DMS53 treated with DMSO at 0.1 percent for 48 hours (cell line): ENCODE data around the gene TOR2A.

Experiments
- DNase-seq: peaks from one replicate; lab custom pipeline; 2025; ENCODE audit not compliant: unreplicated experiment; lab: John Stamatoyannopoulos, UW

TOR2A gene

DNA sequence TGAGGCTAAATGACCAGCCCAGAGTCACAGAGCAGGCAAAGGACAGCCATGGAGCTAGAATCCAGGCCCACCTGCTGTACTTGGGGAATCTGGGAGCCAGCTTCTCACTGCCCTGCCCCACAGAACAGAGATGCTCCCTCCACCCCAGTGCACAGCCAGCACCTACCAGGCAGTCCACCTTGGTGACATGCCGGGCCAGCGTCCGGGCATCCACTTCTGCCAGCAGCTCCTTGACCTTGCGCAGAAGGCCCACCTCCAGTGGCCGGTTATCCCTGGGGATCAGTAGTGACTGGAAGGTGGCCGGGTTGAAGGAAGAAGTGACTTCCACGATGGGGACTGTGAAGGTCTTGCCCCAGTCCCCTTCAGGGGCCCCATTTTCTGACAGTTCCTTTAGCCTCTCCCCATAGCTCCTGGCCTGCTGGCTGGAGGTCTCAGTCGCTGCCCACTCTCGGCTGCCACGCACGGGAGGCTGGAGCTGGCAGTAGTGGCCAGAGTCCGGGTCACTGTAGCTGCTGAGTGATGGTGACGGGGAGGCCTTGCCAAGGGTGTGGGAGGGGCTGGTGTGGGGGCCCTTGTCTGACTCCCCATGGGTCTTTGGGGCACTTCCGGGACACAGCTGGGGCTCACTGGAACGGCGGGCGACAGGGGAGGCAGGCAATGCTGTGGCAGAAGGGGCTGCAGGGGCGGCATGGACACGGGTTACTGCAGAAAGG is 9.5 kb upstream of the TOR2A start:
- DNase-seq, result no peak

DNA sequence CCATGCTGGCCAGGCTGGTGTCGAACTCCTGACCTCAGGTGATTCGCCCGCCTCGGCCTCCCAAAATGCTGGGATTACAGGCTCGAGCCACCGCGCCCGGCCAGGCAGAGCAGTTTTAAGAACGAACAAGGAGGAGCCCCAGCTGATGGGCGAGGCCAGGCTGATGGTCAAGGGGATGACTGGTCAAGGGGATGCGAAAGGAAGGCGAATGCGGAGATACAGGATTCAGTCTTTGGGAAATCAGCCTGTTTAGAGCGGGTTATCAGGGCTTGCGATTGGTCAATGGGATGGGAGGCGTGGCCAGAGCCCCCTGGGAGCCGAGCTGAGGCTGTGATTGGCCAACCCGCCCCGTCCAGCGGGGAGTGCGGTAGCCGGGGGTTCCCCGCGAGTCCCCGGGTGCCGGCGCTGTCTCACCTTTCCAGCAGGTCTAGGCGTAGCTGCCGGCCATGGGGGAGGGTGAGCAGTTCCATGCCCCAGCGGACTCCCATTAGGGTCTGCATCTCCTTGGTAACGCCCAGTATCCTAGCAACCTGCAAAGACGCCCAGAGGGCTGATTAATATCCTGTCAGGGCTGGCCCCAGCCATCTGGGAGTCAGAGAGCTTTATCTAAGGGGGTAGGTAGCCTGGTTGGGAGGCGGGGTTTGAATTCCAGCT is 7.5 kb upstream of the TOR2A start:
- DNase-seq, result peak; percentile 67

DNA sequence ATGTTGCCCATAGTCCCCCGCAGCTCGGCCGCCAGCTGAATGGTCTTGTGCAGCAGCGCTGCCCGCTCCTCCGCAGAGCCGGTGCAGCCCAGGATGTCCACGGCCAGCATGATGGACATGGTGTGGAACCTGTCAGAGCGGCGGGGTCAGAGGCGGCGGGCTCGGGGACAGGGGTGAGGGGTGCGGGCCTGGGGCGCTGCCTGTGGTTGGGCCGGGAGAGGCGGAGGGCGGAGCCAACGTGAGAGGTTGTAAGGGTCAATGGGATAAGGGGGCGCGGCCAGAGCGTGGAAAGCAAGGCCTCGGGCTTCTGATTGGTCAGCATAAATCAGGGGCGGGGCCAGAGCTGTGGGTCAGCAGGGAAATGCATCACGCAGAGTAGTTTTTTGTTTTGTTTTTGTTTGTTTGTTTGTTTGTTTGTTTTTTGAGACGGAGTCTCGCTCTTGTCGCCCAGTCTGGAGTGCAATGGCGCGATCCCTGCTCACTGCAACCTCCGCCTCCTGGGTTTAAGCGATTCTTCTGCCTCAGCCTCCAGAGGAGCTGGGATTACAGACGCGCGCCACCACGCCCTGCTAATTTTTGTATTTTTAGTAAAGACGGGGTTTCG is 6.8 kb upstream of the TOR2A start:
- DNase-seq, result peak; percentile 76

DNA sequence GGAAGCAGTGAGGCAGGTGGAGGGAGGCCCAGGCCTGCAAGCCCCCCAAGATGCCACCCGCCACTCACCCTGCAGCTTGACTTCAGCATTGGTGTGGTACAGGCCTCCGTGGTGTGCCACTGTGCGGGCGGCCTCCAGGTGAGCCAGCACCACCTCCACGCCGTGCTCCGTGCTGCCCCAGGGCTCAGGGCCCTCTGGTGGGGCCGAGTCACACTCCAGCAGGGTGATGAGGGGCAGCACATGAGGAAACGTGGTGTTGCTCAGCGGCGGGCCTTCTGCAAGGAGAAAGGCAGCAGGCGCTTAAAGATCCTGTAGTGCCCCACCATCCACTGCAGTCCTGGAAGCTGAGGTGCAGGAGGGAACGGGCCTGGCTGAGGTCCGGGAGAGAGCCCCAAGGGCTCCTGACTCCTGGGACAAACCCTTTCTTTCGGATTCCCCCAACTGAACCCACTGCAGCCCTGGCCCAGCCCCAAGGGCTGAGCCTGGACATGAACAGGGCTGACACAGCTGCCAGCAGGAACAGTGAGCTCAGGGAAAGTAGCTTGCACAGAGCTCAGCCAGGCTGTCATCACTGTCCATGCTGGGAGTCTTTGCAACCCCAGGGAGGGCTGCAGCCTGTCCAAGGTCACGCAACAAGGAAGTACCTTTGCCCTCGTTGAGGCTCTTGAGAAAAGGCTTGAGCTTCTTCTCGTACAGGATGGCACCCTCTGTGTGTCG is 4.7 kb upstream of the TOR2A start:
- DNase-seq, result no peak

DNA sequence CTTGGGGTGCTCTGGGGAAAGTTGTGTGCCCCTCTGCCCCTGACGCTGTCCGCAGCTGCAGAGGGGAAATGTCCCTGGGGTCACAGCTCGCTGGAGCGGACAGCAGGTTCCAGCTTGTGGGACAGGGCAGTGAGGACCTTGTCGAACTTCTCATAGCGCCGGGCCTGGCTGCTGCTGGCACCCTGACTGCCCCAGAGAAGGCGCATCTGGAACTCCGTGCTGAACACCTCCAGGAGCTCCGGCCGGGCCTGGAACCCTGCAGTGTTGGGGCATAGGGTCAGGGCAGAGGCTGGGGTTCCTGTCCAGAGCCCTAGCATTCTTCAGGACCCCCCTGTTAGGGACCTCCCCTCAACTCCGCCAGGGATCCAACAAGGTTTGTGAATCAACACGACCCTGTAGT is 3.6 kb upstream of the TOR2A start:
- DNase-seq, result no peak

DNA sequence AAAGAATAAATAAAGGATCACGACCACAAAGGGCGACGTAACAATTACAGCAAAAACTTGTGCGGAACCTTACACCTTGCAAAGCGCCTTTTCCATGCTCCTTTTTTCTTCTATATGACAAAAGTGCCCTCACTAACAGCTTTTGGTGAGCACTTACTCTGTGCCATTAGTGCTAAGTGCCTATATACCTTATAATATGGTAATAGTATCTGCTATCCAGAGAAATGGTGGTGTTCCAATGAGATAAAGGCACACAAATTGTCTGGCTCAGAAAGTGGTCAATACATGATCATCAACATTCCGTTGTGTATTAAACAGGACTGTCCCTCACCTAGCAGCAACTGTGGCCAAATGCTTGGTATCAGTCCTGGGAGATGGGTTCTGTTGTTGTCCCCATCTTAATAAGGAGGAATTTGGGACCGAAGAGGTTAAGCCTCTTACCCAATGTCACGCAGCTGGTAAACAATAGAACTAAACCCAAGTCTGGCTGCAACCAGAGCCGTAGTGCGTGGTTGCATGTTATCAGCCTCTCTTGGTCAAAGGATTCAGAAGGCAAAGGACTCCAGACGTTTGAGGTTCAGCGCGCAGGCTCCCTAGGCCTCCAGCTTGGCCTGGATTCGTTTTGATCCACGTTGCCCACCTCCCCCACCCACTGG is 564 bp upstream of the TOR2A start:
- no peak for DNase-seq

DNA sequence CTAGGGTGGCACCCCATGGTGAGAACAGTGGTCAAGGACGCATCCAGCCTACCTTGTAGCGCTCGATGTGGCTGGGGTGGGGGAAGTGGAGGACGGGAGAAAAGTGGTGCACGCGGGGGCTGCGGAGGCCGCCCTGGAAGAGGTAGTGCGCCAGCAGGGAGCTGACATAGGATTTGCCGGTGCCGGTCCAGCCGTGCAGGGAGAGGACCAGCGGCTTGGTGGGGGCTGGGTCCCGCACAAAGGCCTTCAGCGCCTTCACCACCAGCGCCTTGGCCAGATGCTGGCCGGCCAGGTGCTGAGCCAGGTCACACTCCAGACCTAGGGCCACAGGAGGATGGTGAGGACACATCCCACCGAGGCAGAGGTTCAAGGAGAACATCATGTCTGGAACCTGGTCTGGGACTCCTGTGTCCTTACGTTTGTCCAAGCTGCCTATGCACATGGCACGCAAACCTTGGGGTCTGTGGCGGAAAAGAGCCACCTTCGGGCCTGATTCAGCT is 797 bp downstream of the TOR2A start:
- no peak for DNase-seq

DNA sequence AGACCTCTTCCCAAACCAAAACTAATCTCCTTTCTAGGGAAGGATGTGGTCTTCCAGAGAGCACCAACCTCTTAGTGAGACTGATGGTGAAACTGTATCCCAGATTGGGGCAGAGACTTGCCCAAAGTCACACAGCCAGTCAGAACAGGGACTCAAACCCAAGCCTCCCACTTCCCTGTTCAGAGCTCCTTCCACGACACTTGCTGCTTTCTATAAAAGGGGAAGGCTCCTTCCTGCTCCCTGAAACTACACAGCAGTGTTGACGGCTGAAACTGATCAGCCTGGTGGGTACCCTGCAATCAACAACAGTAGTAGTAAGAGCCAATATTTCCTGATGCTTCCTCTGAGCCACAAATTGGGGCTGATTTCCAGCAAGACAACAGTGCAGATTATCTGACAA is 1.5 kb downstream of the TOR2A start:
- no peak for DNase-seq

DNA sequence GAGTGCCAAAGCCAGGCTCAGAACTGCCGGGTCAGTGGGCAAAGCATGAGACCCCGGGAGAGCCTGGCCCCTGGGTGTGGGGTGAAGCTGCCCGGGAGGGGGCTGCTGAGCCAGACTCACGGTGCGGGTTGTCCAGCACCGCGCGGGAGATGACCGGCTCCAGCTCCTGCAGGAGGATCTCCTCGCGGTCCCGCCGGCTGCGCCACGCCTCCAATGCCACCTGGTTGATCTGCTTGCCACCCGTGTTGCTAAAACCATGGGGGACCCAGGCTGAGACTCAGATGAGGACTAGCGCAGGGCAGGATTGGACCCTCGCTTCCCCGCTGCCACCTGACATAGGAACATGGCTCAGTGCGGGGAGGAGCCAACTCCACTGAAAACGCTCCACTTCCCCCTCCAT is 2.6 kb downstream of the TOR2A start:
- no peak for DNase-seq

DNA sequence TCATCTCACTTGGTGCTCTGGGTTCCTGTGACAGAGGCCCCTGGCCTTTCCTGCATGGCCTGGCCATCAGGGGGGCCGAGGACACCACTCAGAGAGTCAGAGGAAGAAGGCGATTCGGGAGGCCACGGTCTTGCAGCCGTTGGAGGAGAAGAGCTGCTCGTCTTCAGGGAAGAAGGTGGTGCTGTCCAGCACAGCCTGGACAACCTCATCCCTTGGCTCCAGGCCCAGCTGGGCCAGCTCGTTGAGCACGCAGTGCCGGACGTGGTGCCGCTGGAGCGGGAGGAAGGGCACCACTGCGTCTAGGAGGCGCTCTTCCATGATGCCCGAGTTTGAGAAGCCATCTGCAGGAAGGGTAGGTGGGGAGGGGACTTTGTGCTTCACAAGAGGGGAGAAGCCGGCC is 3.2 kb downstream of the TOR2A start:
- no peak for DNase-seq

DNA sequence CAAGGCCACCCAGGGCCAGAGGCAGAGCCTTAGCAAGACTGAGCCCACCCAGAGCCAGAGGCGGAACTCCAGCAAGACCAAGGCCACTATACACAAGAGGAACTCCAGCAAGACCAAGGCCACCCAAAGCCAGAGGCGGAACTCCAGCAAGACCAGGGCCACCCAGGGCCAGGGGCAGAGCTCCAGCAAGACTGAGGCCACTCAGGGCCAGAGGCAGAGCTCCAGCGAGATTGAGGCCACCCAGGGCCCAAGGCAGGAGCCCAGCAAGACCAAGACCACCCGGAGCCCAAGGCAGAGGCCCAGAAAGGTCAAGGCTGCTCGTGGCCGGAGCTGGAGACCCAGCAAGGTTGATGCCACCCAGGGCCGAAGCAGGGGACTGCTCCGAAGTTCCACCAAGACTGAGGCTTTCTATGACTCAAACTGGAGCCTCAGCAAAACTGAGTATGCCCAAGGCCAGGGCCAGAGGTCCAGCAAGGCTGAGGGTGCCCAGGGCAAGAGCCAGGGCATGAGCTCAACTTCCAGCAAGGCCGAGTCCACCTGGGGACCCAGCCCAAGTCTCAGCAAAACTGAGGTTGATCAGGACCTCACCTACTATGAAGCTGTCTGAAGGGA is 4.2 kb downstream of the TOR2A start:
- no peak for DNase-seq

DNA sequence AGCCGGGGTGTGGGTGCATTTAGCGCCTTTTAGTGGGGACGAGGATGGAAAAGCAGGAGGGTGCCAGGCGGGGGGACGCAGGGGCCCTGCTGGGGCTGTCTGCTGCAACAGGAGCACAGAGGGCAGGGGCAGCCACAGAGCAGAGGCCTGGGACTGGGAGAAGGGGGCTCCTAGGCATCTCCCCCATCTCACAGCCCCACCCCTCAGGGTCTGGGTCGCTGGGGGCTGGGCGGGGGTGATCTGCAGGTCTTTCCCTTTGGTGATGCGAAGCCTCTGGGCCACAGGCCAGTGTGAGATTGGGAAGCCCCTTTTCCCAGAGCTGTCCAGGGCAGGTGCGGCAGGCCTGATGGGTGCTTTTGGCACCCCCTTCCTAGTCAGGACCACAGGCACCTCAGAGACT is 4.8 kb downstream of the TOR2A start:
- DNase-seq, result no peak

DNA sequence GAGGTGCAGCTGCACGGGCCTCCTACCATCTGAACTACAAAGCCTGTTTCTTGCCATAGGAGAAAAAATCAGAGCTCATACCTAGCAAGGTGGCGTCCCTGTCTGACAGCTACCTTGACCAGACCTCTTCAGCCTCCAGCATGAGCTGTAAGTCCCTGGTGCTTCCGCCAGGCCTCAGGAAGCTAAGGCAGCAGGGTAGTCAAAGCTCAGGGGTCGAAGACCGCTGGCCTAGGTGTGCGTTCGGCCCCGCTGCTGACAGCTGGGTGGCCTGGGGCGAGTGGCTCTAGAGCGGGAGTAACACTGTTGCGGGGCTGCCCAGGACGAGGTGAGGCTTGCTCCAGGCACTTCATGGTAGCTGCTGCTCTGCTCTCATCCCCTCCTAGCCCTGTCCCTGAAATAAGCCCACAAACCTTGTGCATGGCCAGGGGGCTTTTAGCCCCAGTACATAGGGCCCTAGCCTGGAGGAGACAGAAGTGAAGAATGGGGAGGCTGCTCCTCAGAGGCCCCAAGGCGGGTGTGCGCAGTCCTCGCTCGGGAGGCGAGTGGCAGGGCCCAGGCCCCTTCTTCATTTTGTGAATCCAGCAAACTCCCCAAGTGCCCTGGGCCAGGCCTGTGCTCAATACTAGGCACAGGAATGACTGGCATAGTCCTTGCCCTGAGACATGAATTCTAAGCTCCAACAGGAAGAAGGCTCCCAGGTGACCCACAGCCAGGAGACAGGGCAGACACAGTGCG is 5.4 kb downstream of the TOR2A start:
- no peak for DNase-seq

DNA sequence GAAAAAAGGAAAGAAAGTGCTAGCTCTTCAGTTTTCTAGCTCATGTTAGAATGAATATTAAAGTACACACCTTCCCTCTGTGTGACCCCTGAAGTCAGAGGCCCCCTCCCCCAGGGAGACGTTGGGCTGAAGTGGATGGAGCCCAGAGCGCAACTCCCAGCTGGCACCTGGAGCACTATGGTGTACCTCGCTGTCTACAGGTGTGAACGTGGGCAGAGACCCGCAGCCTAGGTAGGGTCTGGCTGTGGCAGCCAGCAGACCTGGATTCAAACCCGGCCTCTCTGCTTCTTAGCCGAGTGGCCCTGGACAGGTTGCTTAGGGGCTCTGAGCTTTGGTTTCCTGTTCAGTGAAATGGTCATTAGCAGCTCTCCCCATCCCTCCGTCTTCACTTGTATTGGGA is 6.3 kb downstream of the TOR2A start:
- no peak for DNase-seq

DNA sequence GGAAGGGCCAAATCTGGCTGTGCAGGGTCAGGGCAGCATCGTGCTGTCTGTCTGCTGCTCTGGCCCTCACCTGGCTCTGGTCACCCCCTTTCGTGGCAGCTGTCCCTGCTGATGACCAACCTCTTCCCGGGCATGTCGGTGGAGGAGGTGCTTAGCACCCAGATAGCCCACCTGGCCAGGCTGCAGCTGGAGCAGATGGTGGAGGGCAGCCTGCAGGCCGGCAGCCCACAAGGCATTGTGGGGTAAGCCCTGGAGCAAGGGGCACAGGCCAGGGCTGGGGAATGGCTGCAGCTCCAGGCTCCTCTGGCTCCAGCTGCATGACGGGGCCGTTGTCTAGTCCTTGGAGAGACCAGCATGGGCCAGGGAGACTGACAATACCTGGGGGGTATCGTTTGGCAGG is 8.2 kb downstream of the TOR2A start:
- DNase-seq, result no peak

DNA sequence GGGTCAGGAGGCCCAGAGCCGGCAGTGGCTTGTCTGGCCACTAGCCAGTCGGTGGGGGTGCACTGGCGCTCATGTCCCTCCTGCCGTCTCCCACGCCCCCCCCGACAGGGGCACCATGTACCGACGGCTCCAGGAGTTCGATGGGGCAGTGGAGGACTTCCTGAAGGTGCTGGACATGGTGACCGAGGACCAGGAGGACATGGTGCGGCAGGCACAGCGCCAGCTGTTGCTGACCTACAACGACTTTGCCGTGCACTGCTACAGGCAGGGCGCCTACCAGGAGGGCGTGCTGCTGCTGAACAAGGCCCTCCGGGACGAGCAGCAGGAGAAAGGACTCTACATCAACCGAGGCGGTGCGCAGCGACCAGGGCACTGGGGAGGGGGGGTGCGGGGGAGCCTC is 11.1 kb downstream of the TOR2A start:
- no peak for DNase-seq

DNA sequence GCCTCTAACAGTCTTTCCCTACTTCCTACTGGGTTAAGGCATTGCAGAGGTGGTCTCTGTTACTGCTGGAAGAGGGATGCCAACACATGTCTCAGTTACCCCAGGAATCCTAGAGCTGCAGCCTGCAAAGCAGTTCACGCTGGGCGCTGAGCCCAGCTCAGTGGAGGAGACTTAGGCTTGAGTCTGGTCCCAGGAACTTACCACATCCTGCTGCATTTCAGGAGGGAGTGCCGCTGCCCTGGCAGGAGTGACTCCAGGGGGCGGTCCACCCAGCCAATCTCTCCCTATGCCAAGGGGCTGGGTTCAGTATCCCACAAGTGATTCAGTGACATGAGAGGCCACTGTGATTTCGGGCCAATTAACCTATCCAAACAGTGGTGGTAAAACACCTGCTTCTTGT is 11.7 kb downstream of the TOR2A start:
- DNase-seq, result no peak

DNA sequence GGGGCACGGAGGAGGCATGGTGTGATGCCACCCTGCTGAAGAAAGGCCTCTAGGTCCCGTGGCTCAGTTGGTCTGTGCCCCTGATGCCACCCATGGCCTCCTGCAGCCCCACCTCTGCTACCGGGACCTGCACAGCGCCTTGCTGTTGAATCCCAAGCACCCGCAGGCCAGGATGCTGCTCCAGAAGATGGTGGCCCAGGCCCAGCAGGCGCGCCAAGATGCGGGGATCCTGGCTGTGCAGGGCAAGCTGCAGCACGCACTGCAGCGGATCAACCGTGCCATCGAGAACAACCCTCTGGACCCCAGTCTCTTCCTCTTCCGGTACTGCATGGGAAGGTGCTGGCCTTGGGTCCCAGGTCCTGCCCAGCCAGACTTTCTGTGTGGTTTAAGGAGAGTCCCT is 12.1 kb downstream of the TOR2A start:
- no peak for DNase-seq

DNA sequence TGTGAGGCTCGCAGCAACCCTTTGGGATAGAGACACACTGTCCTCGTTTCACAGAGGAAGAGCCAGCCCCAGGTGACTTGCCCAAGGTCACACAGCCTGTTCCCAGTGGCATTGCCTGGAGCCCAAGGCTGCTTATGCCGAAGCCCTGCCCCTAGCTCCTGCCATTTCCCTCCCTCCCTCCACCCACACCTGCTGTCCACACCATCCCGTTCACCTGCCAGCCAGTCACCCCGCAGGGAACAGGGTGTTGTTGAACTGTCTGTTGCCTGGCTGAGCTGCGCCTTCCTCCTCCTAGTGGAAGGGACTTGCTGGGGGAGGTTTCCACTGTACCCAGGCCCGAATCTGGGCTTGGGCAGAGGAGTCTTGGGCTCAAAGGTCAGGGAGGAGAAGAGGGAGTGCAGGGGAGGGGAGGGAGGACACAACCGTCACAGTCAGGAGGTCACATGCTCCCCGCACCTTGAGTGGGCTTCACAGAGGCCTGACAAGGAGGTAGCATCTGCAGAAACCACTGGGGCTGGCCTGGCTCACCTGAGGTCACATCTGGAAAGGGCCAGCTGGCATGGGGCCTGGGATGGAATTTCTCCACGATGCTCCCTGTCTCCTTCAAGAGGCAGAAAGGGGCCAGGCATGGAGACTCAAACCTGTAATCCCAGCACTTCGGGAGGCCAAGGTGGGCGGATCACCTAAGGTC is 12.9 kb downstream of the TOR2A start:
- DNase-seq, result no peak

DNA sequence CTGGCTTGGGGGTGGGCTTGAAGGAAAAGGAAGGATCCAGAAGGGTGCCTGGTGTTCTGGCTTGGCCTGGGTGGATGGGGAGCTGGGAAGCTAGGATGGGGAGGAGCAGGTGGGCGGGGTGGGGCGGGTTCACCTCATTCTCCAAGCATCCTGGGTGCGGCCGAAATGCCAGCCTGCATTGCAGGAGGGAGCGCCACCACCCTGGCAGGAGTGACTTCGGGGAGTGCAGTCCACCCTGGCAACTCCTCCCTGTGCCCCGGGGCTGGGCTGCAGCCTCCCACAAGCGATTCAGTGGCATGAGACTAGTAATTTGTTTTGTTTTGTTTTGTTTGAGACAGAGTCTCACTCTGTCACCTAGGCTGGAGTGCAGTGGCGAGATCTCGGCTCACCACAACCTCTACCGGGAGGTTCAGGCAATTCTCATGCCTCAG is 13.7 kb downstream of the TOR2A start:
- no peak for DNase-seq
